GM18517 (cell line): ENCODE measurements around the gene PGGHG.

ENCODE experiments used
- ATAC-seq: cut with Tn5 transposase; IDR thresholded peaks from one replicate; pipeline ENCODE4 v1.9.1; 2021; ENCODE audit warnings: mild to moderate bottlenecking, moderate library complexity; ENCODE audit not compliant: unreplicated experiment

The PGGHG gene

GRCh38 chr11:288478-289397 lies at the start of gene PGGHG:
Gene PGGHG, plus strand, starts transcription at chr11:289126. Its CDS starts 691 bp downstream, at chr11:289817.
- no peak for ATAC-seq

- ATAC-seq: no peak
Measured at GRCh38 chr11:240315-240714, 48.6 kb upstream of the PGGHG start.

DNA sequence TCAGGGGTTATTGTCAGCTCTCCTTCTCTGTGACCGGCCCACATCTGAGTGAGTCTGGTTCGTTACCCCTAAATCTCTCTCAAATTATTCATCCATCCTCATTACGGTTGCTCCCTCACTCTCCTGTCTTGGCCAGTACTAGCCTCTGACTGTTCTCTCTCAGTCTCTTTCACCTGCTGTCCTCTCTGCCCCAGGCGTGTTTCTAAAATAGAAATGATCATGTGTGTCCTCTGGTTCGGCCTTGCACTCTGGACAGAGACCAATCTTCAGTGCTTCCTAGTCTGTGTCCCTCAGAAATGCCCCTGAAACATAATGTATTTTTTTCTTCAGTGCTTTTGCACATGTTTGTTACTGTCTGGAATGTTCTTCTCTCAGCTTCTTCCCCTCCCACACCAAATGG lies 47.3 kb upstream of the PGGHG start:
- no peak for ATAC-seq

DNA sequence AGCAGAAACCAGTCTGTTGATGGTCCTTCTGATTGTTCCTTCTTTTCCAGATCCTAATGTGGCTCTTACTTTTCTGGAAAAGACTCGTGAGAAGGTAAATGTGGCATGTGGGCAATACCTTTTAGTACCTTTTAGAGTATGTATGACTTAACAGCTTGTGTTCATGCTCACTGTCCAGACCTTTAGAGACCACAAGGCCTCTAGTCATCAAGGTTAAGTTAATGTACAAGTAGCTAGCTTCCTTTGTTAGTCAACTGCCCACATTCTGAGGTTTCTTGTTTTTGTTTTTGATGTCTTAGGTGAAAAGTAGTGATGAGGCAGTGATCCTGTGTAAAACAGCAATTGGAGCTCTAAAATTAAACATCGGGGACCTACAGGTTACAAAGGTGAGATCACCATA lies 44.5 kb upstream of the PGGHG start:
- no peak for ATAC-seq

DNA sequence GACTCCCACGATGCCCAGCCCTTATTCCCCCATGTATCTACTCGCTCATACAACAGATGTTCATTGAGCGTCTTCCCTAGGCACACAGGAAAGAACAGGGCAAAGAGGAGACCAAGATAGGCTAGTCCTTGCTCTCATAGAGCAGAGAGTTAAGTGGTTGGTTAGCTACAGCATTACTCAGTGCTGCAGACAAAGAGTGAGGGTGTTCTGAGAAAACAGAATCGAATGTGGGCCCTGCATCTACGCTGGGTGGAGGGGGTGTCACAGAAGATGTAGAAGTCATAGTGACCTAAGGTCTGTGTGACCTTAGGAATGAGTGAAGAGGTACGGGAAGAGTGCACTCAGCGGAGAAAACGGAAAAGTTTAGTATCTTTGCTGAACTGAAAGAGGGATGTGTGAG lies 39.9 kb upstream of the PGGHG start:
- no peak for ATAC-seq

GRCh38 chr11:250274-250673 lies 38.7 kb upstream of the PGGHG start:
- ATAC-seq: no peak

DNA sequence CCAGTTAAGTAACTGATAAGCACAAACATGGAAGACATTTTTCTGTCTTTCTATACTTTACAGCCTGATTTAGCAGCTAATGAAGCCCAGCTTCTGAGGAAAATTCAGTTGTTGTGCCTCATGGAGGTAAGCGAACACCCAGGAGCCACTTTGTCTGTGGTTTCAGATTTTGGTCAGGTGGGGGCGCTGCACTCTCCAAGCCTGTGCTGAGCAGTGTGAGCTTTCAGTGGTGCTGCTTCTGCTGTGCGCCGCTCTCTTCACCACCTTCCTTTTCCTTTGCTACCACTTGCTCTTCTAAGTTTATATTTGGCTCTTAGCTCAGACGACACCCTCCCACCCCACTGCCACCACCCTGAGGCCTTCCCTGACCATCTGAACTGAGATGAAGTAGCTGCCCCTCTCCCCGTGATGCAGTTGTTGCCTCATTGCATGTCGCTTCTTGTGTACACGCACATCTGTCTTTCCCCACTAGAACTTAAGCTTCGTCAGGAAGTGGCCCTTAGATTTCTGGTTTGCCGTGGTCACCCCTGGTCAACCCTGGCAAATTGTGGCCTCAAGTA lies 38.1 kb upstream of the PGGHG start:
- no peak for ATAC-seq

DNA sequence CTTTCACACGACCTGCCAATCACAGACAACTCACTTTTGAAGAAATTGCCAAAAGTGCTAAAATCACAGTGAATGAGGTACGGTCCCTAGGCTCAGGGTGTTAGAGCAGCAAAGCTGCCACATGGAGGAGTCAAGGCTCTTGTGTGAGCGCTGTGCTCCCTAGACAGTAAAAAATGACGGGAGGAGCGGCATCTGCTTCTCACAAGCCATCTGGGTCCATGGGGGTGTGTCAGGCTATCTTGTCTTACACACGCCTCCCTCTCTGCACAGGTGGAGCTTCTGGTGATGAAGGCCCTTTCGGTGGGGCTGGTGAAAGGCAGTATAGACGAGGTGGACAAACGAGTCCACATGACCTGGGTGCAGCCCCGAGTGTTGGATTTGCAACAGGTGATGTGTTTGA lies 37.4 kb upstream of the PGGHG start:
- ATAC-seq: no peak

DNA sequence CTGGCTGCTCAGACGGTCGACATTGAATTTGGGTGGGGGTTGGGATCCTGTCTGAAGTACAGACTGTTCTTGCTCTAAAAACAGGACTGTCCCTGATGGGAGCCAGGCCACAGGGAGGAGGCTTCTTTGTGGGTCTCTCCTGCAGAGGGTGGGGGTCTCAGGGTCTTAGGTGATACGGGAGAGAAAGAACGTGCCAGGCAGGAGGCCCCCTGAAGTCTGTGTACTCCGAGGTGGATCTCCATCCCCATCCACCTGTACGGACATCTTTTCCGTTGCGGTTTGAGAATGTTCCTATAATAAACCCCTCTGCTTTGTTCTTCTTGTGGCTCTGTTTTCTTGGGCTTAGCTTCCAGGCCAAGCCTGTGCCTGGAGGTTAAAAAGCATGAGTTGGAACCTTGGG lies 36.3 kb upstream of the PGGHG start:
- no peak for ATAC-seq

GRCh38 chr11:253160-253885 lies 35.6 kb upstream of the PGGHG start:
- ATAC-seq: no peak

DNA sequence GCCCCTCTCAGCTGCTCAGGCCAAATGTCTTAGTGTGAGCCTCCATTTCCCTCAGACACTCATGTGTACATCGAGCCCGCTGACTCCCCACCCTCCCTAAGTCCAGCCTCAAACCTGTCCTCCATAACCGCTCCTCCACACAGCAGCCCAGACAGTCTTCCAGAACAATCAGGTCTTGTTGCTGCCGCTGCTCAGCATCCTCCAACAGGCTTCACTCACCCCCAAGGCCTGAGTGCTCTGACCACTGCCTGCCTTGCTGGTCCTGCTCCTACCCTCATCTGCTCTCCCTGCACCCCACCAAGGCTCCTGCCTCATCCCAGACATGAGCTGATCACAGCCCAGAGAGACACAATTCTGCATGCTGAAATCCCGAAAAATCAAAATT lies 35.0 kb upstream of the PGGHG start:
- no peak for ATAC-seq

- ATAC-seq: no peak
Measured at GRCh38 chr11:255176-255575, 33.8 kb upstream of the PGGHG start.

GRCh38 chr11:255816-256215 lies 33.1 kb upstream of the PGGHG start:
- ATAC-seq: no peak

GRCh38 chr11:256952-257737 lies 31.8 kb upstream of the PGGHG start:
- no peak for ATAC-seq

DNA sequence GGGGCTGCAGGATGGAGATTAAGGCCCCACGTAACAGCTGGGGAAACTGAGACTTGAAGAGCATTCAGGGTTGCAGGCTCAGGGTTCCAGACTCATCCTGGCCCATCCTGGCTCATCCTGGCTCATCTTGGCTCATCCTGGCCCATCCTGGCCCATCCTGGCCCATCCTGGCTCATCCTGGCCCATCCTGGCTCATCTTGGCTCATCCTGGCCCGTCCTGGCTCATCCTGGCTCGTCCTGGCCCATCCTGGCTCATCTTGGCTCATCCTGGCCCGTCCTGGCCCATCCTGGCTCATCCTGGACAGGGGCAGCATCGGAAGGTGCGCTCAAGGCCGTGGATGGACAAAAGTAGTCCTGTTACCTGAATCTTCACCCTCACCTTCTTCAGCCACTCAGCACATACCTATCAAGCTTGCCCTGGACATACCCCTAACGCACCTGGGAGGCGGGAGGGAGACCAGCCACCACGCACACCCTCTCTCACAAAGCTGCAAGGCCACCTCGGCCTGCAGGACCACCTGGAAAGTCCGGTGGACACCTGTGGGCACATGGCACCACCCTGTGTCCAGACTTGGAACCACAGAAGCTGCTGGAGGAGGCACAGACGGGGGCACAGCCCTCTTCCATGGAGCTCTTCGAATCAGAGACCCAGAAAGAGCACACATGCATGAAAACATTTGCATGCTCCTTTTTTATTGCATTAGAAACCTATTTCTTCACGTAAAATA lies 31.0 kb upstream of the PGGHG start:
- ATAC-seq: no peak

DNA sequence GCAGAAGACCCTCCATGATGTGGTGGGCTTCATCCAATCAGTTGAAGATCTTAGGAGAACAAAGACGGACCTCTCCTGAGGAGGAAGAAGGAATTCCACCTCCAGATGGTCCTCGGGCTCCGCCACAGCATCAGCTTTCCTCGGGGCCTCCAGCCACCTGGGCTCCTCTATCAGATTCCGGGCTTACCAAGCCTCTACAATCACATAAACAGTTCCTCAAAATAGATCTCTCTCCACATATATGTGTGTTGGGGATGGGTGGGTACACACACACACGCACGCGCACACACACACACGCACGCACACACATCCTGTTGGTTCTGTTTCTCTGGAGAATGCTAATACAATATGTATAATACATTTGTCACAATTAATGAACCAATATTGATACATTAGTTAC lies 29.5 kb upstream of the PGGHG start:
- ATAC-seq: no peak

DNA sequence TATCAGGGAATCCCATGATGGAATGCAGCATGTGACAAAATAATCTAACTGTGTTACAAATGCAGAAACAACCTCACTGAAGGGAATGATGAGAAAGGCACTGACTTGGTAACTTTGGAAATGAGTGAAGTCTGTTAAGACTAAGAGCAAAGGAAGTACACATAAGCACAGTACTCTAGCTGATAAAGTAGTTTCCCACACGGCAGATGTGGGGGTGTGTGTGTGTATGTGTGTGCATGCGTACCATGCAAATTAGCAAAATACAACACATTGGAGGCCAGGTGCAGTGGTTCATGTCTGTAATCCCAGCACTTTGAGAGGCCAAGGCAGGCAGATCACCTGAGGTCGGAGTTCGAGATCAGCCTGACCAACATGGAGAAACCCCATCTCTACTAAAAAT lies 27.3 kb upstream of the PGGHG start:
- no peak for ATAC-seq

DNA sequence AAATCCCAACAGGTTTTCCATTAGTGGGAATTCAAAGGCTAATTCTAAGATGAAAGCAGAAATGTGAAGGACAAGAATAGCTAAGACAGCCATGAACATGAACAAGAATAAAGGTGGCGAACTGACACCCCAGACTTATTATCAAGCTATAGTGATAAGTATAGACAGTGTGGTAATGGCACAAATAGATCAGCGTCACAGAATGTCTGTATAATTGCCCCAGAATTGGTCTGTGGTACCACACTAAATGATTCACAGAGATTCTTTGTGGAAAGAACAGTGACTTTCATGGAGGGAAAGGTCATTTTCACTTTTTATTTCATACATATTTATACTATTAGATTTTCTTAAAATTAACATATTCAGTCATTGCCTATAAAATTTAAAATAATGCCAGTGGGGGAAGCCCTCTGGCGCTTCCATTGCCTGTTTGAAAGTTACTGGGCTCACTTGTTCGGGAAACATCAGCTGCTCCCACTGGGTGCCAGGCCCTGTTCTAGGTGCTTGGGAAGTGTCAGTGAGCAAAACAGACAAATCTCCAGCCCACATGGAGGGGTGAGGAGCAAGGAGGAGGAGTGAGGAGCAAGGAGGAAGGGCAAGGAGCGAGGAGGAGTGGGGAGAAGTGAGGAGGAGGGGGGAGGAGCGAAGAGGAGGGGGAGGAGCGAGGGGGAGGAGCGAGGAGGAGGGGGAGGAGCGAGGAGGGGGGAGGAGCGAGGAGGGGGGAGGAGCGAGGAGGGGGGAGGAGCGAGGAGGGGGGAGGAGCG lies 22.1 kb upstream of the PGGHG start:
- ATAC-seq: no peak

- ATAC-seq: no peak
Measured at GRCh38 chr11:267491-267994, 21.4 kb upstream of the PGGHG start.
